ENCODE measurements around the gene TRIM62.

DNA sequence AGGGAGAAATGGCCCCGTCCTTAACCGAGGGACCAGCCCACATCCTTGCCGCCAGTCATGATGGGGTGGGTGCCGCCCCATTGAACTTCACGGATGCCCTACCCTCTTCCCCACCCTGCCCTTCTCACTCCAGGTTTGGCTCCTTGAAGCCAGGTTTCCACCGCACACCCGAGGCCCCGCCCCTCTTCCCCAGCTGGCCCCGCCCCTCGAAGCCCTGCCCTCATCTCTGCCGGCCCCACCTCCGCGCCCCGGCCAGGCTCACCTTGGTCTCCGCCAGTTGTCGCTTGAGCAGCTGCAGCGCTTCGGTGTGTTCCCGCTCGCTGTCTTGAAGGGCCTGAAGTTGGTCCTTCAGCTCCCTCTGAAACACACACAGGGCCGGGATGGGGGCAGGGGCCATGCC is 16.6 kb downstream of the TRIM62 start:
- TF ChIP-seq, protein P1, sequence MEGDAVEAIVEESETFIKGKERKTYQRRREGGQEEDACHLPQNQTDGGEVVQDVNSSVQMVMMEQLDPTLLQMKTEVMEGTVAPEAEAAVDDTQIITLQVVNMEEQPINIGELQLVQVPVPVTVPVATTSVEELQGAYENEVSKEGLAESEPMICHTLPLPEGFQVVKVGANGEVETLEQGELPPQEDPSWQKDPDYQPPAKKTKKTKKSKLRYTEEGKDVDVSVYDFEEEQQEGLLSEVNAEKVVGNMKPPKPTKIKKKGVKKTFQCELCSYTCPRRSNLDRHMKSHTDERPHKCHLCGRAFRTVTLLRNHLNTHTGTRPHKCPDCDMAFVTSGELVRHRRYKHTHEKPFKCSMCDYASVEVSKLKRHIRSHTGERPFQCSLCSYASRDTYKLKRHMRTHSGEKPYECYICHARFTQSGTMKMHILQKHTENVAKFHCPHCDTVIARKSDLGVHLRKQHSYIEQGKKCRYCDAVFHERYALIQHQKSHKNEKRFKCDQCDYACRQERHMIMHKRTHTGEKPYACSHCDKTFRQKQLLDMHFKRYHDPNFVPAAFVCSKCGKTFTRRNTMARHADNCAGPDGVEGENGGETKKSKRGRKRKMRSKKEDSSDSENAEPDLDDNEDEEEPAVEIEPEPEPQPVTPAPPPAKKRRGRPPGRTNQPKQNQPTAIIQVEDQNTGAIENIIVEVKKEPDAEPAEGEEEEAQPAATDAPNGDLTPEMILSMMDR (IDR thresholded peaks at IDR 0.05), result no peak
- TF ChIP-seq EZH2 (IDR thresholded peaks at IDR 0.05) (no peak), EZH2phosphoT487 (IDR thresholded peaks at IDR 0.05) (no peak)
